Stomach (tissue), 19 donors: ENCODE data around the gene SERPINB11. TPM values are rescaled to one million over a fixed set of nuclear protein-coding genes. Genes with fewer than 3 reads are reported as not detected.
"Not testable (repeated sequence)": the region's sequence is repeated elsewhere in the genome, so short reads cannot be mapped to it uniquely, and the experiment has no call there.

Source experiments
- DNase-seq, 2 donors: peaks; one replicate each; pipeline versions ENCODE4 v3.0.0 to v3.0.0-alpha.2; 2013 to 2019
- H3K27ac ChIP-seq, 5 donors: fragments of 200-600 bp in 4 of 5; sonication (generic) in 4 of 5; one replicate each; pipeline ENCODE4 v1.5.1; 2013 to 2019; ENCODE audit warnings: mild to moderate bottlenecking in 1 of 5, moderate library complexity in 1 of 5
- H3K27me3 ChIP-seq, 3 donors: fragments of 200-600 bp; sonication (generic); one replicate each; pipeline ENCODE4 v1.5.1; 2017 to 2019; ENCODE audit warnings: mixed run types in 1 of 3
- H3K36me3 ChIP-seq, 4 donors: fragments of 200-600 bp; sonication (generic); 1 replicate in 3 of 4; 2 replicates in 1 of 4; pipeline ENCODE4 v1.5.1; 2016 to 2019
- H3K4me1 ChIP-seq, 4 donors: fragments of 200-600 bp; sonication (generic); one replicate each; pipeline ENCODE4 v1.5.1; 2016 to 2019
- H3K4me3 ChIP-seq, 4 donors: fragments of 200-600 bp; sonication (generic) in 3 of 4; one replicate each; pipeline ENCODE4 v1.5.1; 2016 to 2019; ENCODE audit warnings: mild to moderate bottlenecking in 1 of 4
- H3K9me3 ChIP-seq, 4 donors: fragments of 200-600 bp; sonication (generic); one replicate each; pipeline ENCODE4 v1.5.1; 2016 to 2019
- EP300 ChIP-seq: sonication (generic); formaldehyde crosslinking; IDR thresholded peaks from one replicate; pipeline ENCODE4 v1.6.1; 2017; ENCODE audit warnings: antibody characterized with exemption
- POLR2A ChIP-seq, 4 donors: fragments of 450-650 bp; IDR thresholded peaks; one replicate each; pipeline ENCODE4 v1.6.1; 2016; ENCODE audit warnings: antibody characterized with exemption in 4 of 4, control low read depth in 2 of 4, mild to moderate bottlenecking in 1 of 4, moderate library complexity in 1 of 4
- POLR2AphosphoS5 ChIP-seq, 3 donors: sonication (generic); formaldehyde crosslinking; IDR thresholded peaks; one replicate each; pipeline ENCODE4 v1.6.1; 2016; ENCODE audit warnings: antibody characterized with exemption in 3 of 3
- WGBS, 5 donors: extraction: QIAGEN DNeasy Blood & Tissue Kit in 3 of 5; methylation state at CpG; one replicate each; pipeline versions ENCODE4 v1.1.5 to v1.1.7; 2013 to 2018; 5-methylcytosine and 5-hydroxymethylcytosine counted together
- intact Hi-C: fragments of 100-400 bp; cut with DNase I; formaldehyde crosslinking; loops from one replicate; pipeline ENCODE4 v1.15.1; 2023; ENCODE audit warnings: low total_unique reads
- long read RNA-seq, 10 donors: transcript quantifications; one replicate each; lab custom pipeline, GENCODE V29; 2026
- polyA plus RNA-seq, 3 donors: library from polyadenylated mRNA; stranded (reverse); fragments of 200-250 nt; gene quantifications; one replicate each; pipeline ENCODE4 v1.2.3, GENCODE V29; 2013
- total RNA-seq, 5 donors: library from RNA; depleted of rRNA; stranded (reverse); fragments of >200 nt; gene quantifications; one replicate each; pipeline versions ENCODE4 v1.1.0 to v1.2.3, GENCODE V29; 2014 to 2016
- TF ChIP-seq, protein P1 (sequence below), 7 experiments: fragments of 450-650 bp in 4 of 7; fragments of 200-600 bp in 3 of 7; sonication (generic) in 3 of 7; IDR thresholded peaks; one replicate each; pipeline ENCODE4 v1.5.1; 2016 to 2019; ENCODE audit warnings: antibody characterized with exemption in 7 of 7, control low read depth in 2 of 7, mild to moderate bottlenecking in 1 of 7
- donor health status: healthy with polysubstance abuse.
- donor health status: Bipolar disorder and iron deficiency.
- donor health status: healthy.

The SERPINB11 gene, protein sequence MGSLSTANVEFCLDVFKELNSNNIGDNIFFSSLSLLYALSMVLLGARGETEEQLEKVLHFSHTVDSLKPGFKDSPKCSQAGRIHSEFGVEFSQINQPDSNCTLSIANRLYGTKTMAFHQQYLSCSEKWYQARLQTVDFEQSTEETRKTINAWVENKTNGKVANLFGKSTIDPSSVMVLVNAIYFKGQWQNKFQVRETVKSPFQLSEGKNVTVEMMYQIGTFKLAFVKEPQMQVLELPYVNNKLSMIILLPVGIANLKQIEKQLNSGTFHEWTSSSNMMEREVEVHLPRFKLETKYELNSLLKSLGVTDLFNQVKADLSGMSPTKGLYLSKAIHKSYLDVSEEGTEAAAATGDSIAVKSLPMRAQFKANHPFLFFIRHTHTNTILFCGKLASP
- total RNA-seq (1 to 10 TPM in 1 of 5 donors, under 1 TPM in 1, not detected in 3; 0.37 to 7.1 TPM), polyA plus RNA-seq (1 to 10 TPM in 1 of 3 donors, not detected in 2; 2.7 TPM)
- long read RNA-seq, donor 1, result 0 reads
- long read RNA-seq, donor 2, result 0 reads
- long read RNA-seq, donor 3, result 0 reads
- long read RNA-seq, donor 4, result 0 reads
- long read RNA-seq, donor 5, result 0 reads
- long read RNA-seq, donor 6, result 0 reads
- long read RNA-seq, donor 7, result 0 reads
- long read RNA-seq, donor 8, result 0 reads
- long read RNA-seq, donor 9, result 0 reads
- long read RNA-seq, donor 10, result 0 reads

DNA sequence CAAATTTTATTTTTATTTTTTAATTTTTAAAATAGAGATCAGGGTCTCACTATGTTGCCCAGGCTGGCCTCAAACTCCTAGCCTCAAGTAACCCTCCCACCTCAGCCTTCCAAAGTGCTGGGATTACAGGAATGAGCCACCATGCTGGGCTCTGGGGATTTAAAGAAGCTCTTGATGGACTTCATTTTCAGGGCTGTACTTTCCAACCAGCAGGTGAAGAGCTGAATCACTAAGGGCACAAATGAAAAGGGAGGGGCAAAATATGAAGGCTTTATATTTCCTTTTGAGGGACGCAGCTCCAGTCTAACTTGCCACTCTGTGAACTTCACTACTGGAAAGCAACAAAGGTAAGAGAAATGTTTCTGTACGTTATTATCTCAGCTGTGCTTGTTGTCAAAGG, at the start of gene SERPINB11:
Gene SERPINB11, plus strand, starts transcription at position 301 of the 400 bp plus-strand sequence. CDS start 7,234 bp downstream, outside the sequence.
- no peaks in the 10 kb centered on the region for H3K27me3 ChIP-seq
- WGBS, 5 donors, result 54 to 64% (median 54%) methylated on average over 2 of the region's 2 CpGs
- no peak within 1 kb of the TSS for H3K4me3 ChIP-seq
- H3K4me1 ChIP-seq, result no peaks in the 10 kb centered on the region
- no peak within 1 kb of the TSS for H3K27ac ChIP-seq
- H3K36me3 ChIP-seq, result no peaks in the 10 kb centered on the region
- intact Hi-C loops, result no loop called here
- no peaks in the 10 kb centered on the region for H3K9me3 ChIP-seq
- DNase-seq, result no peak
- TF ChIP-seq POLR2AphosphoS5 (IDR thresholded peaks at IDR 0.05) (no peak), EP300 (no peak), POLR2A (IDR thresholded peaks at IDR 0.05) (no peak)
- TF ChIP-seq, protein P1, sequence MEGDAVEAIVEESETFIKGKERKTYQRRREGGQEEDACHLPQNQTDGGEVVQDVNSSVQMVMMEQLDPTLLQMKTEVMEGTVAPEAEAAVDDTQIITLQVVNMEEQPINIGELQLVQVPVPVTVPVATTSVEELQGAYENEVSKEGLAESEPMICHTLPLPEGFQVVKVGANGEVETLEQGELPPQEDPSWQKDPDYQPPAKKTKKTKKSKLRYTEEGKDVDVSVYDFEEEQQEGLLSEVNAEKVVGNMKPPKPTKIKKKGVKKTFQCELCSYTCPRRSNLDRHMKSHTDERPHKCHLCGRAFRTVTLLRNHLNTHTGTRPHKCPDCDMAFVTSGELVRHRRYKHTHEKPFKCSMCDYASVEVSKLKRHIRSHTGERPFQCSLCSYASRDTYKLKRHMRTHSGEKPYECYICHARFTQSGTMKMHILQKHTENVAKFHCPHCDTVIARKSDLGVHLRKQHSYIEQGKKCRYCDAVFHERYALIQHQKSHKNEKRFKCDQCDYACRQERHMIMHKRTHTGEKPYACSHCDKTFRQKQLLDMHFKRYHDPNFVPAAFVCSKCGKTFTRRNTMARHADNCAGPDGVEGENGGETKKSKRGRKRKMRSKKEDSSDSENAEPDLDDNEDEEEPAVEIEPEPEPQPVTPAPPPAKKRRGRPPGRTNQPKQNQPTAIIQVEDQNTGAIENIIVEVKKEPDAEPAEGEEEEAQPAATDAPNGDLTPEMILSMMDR (IDR thresholded peaks at IDR 0.05), result no peak

DNA sequence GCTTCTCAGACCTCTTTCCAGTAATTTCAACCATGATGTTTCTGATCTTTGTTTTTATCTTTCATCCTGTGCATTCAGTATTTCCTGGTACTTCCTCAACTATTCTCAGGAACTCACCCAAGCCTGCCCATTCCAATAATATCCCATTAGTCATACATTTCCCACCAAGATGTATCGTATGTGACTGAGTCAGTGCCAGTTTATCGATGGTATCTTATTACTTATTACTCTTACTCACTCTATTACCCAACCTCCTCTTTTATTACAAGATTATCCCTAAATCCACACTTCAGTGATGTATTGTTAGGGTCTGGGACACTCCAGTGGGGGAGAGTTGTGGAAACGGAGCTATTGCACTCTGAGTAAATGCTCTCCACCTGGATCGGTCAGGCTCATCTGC, 43.8 kb upstream of the SERPINB11 start:
- H3K4me3 ChIP-seq, H3K27me3 ChIP-seq, DNase-seq, H3K4me1 ChIP-seq, H3K36me3 ChIP-seq, H3K27ac ChIP-seq, H3K9me3 ChIP-seq, intact Hi-C loops: not testable (repeated sequence)
- WGBS, 5 donors, result 82 to 93% (median 90%) methylated on average over 4 of the region's 4 CpGs

DNA sequence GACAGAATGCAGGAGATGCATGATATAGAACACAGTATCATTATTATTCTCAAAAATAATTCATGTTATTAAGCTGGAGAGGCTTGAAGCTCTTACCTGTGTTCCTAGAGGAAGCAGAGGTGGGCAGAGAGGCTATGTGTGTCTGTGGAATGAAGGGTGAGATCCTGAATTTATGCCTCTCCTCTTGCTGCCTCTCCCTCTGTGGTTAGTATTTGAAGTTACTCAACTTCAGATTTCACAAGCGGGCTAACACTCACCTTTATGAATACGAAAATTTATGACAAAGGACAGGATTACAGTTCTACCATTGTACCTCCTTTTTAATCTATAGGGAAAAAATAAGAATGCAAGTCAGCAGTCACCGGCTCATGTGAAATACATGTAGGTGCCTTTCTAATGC, 41.0 kb upstream of the SERPINB11 start, which contains the start of gene SERPINB3:
Gene SERPINB3, minus strand, starts transcription at position 144 of the 400 bp plus-strand sequence. CDS start 677 bp downstream, outside the sequence.
- whole genome bisulfite sequencing, 5 donors, result 65 to 88% (median 79%) methylated on average over 2 to 3 of the region's 3 CpGs
- H3K27me3 ChIP-seq, H3K9me3 ChIP-seq, intact Hi-C loops, H3K27ac ChIP-seq, H3K36me3 ChIP-seq, H3K4me1 ChIP-seq, DNase-seq, H3K4me3 ChIP-seq: not testable (repeated sequence)

DNA sequence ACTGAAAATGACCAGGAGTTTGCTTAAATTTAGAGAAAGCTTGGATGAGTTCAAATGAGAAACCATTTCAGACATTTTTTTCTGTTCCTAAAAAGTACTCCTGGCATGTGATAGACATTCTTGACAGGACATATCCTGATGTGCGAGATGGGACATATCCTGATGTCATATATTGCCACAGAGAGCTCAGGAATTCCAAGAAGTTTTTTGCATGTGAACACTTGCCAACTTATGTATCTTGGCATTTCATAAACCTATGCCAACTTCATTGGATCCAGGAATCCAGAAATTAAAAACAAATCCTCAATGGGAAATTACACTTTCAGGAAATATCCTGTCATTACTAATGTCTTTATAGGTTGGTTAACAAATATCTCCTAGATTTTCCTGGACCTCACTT, 38.2 kb upstream of the SERPINB11 start:
- 81 to 97% (median 90%) methylated on average over 1 of the region's 1 CpG for WGBS, 5 donors
- H3K27me3 ChIP-seq, result no peaks in the 10 kb centered on the region
- peaks cover 0 to 3% (median 0%) of the 10 kb centered on the region in 4 donors for H3K9me3 ChIP-seq
- TF ChIP-seq EP300 (no peak), POLR2A (IDR thresholded peaks at IDR 0.05) (no peak), POLR2AphosphoS5 (IDR thresholded peaks at IDR 0.05) (no peak)
- TF ChIP-seq, protein P1 (IDR thresholded peaks at IDR 0.05), result no peak
- H3K36me3 ChIP-seq, result no peaks in the 10 kb centered on the region
- no peak overlapping the region for H3K27ac ChIP-seq
- H3K4me1 ChIP-seq, result no peaks in the 10 kb centered on the region
- H3K4me3 ChIP-seq, result no peak overlapping the region
- intact Hi-C loops, result no loop called here
- no peak for DNase-seq

DNA sequence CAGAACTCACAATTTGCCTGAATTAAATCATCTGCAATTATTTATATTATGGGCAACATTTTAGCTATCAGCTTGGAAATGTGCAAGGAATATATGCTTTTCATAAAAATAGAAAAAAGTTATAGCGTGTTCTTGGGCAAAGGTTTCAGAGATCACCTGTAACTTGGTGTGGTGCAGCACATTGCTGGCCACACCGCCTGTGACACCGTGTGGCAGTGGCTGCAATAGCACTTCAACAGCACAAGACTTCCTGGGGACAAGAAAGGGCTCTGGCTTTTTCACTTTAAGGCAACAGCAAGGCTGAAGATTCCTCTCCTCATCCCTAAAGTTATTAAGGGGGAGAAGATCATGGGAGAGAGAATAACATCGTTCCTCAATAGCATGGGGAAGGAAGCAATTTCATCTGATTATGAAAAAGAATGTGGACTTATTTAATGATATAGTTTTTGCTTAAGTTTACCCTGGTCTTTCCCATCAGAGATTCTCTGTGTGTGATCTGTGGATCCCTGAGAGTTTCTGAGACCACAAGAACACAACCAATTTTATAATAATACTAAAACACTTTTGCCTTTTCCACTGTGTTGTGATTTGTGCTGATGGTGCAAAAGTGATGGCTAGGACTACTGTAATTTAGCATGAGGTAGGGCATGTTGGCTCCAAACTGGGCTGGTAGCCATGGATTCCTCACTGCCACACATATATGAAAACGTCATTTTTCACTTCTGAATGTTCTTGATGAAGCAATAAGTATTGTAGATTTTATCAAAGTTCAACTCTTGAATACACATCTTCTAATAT, 26.0 kb upstream of the SERPINB11 start:
- Histone ChIP-seq H3K27ac (no peak overlapping the region), H3K4me1 (peaks cover 0 to 5% (median 0%) of the 10 kb centered on the region in 4 donors), H3K27me3 (no peaks in the 10 kb centered on the region), H3K9me3 (no peaks in the 10 kb centered on the region), H3K4me3 (no peak overlapping the region), H3K36me3 (no peaks in the 10 kb centered on the region)
- 20 to 26% (median 21%) methylated on average over 5 of the region's 5 CpGs for WGBS, 5 donors
- peak; percentile 41 to 55 for DNase-seq
- intact Hi-C loops, result no loop called here
- no peak for TF ChIP-seq POLR2A (IDR thresholded peaks at IDR 0.05)
- TF ChIP-seq, protein P1 (IDR thresholded peaks at IDR 0.05), result peak in 3 of 7 experiments; percentile 15 to 23 (median 23)
- TF ChIP-seq POLR2AphosphoS5 (IDR thresholded peaks at IDR 0.05), result no peak
- no peak for TF ChIP-seq EP300
